GM06990 (cell line): ENCODE data around the gene MAP3K4.

Experiments used
- DNase-seq: peaks from one replicate; pipeline ENCODE4 v3.0.0-alpha.2; 2011; ENCODE audit not compliant: insufficient read length; ENCODE audit errors: extremely low read depth
- H3K27me3 ChIP-seq: replicated peaks from 2 replicates; pipeline ENCODE4 v1.6.0; 2011; ENCODE audit warnings: low read length; ENCODE audit not compliant: control insufficient read depth, insufficient read depth
- H3K36me3 ChIP-seq: 2 replicates; pipeline ENCODE4 v1.5.1; 2011; ENCODE audit warnings: low read length; ENCODE audit not compliant: control insufficient read depth, insufficient read depth
- H3K4me3 ChIP-seq: replicated peaks from 2 replicates; pipeline ENCODE4 v1.5.1; 2011; ENCODE audit warnings: low read depth, mild to moderate bottlenecking, control low read depth, low read length
- CTCF ChIP-seq: IDR thresholded peaks from 2 replicates; pipeline ENCODE4 v1.5.1; 2011; ENCODE audit warnings: low read length, control low read depth, mild to moderate bottlenecking, inconsistent platforms; ENCODE audit not compliant: insufficient read depth, poor library complexity, severe bottlenecking

MAP3K4 gene

GRCh38 chr6:161127071-161127740 lies 135.6 kb downstream of the MAP3K4 start:
- DNase-seq: no peak
- no peak overlapping the region for H3K4me3 ChIP-seq
- H3K27me3 ChIP-seq: no peaks in the 10 kb centered on the region
- H3K36me3 ChIP-seq: peaks cover 3% of the 10 kb centered on the region
- no peak for TF ChIP-seq CTCF

GRCh38 chr6:161128230-161128629 lies 136.7 kb downstream of the MAP3K4 start:
- DNase-seq: no peak
- peaks cover 5% of the 10 kb centered on the region; the same call in 1 of the 2 replicates for H3K36me3 ChIP-seq
- no peak overlapping the region for H3K4me3 ChIP-seq
- TF ChIP-seq CTCF: no peak
- H3K27me3 ChIP-seq: no peaks in the 10 kb centered on the region

- DNase-seq: no peak
- Histone ChIP-seq H3K4me3 (no peak overlapping the region), H3K27me3 (no peaks in the 10 kb centered on the region), H3K36me3 (peaks cover 5% of the 10 kb centered on the region; the same call in 1 of the 2 replicates)
- no peak for TF ChIP-seq CTCF
These were observed 137.2 kb downstream of the MAP3K4 start for GRCh38 chr6:161128680-161129196.

GRCh38 chr6:161130541-161130940 lies 139.0 kb downstream of the MAP3K4 start:
- no peak for TF ChIP-seq CTCF
- Histone ChIP-seq H3K4me3 (no peak overlapping the region), H3K27me3 (no peaks in the 10 kb centered on the region), H3K36me3 (peaks cover 5% of the 10 kb centered on the region; the same call in 1 of the 2 replicates)
- no peak for DNase-seq

- no peak for TF ChIP-seq CTCF
- H3K36me3 ChIP-seq: peaks cover 5% of the 10 kb centered on the region; the same call in 1 of the 2 replicates
- H3K4me3 ChIP-seq: no peak overlapping the region
- DNase-seq: no peak
- H3K27me3 ChIP-seq: no peaks in the 10 kb centered on the region
These were observed 139.6 kb downstream of the MAP3K4 start for GRCh38 chr6:161130967-161131766.
